Measurements from ENCODE around the gene SFT2D2.

SFT2D2 gene

GRCh38 chr1:168243198-168243597 is 17.4 kb downstream of the SFT2D2 start:
- Histone ChIP-seq H3K4me1 (ENCODE audit: control insufficient read depth, insufficient read depth, low read length) (no peaks in the 10 kb centered on the region), H3K4me3 (ENCODE audit: low read length) (no peak overlapping the region), H3K9me3 (ENCODE audit: control insufficient read depth, insufficient read depth, low read length) (no peaks in the 10 kb centered on the region), H3K36me3 (ENCODE audit: control insufficient read depth, insufficient read depth, low read length) (peaks cover 10% of the 10 kb centered on the region; the same call in 1 of the 2 replicates), H3K27me3 (ENCODE audit: control insufficient read depth, insufficient read depth, low read length) (no peaks in the 10 kb centered on the region), H3K27ac (ENCODE audit: low read length) (no peak overlapping the region)
- no peak for DNase-seq (ENCODE audit: low read depth, low spot score)
- no CpG with 5 or more reads among the region's 2 CpGs for WGBS (ENCODE audit: insufficient coverage, insufficient read length)

DNA sequence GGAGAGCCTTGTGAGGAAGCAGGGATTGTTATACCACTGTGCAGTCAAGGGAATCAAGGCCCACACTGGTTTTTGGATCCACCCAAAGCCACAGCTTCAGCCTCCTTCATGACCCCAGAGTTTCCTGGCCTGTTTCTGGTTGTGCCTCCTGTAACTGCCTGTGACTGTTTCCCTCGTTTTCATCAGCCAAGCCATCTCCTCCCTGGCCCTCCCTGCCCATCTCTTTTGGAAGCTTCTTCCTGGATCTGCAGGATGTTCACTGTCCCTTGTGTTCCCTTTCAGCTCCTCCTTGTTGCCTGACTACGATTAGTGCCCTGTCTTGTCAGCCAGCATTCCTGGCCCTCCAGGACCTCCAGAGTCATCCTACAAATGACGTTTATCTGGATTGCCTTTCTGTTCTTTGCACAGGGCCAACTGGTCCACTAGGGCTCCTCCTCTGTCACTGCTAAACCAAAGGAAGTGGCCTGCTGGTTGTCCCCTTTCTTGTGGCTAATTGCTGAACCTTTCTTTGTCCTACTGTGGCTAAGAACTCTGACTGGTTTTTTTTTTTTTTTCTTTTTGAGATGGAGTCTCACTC is 17.9 kb downstream of the SFT2D2 start:
- Histone ChIP-seq H3K4me1 (ENCODE audit: control insufficient read depth, insufficient read depth, low read length) (no peaks in the 10 kb centered on the region), H3K4me3 (ENCODE audit: low read length) (no peak overlapping the region), H3K27ac (ENCODE audit: low read length) (no peak overlapping the region), H3K27me3 (ENCODE audit: control insufficient read depth, insufficient read depth, low read length) (no peaks in the 10 kb centered on the region), H3K36me3 (ENCODE audit: control insufficient read depth, insufficient read depth, low read length) (peaks cover 10% of the 10 kb centered on the region; the same call in 1 of the 2 replicates), H3K9me3 (ENCODE audit: control insufficient read depth, insufficient read depth, low read length) (no peaks in the 10 kb centered on the region)
- WGBS (ENCODE audit: insufficient coverage, insufficient read length) = no CpG with 5 or more reads among the region's 3 CpGs
- no peak for DNase-seq (ENCODE audit: low read depth, low spot score)

GRCh38 chr1:168245042-168245441 is 19.2 kb downstream of the SFT2D2 start:
- H3K4me1 ChIP-seq (ENCODE audit: control insufficient read depth, insufficient read depth, low read length) = no peaks in the 10 kb centered on the region
- H3K27ac ChIP-seq (ENCODE audit: low read length) = no peak overlapping the region
- no peaks in the 10 kb centered on the region for H3K9me3 ChIP-seq (ENCODE audit: control insufficient read depth, insufficient read depth, low read length)
- peaks cover 10% of the 10 kb centered on the region; the same call in 1 of the 2 replicates for H3K36me3 ChIP-seq (ENCODE audit: control insufficient read depth, insufficient read depth, low read length)
- DNase-seq (ENCODE audit: low read depth, low spot score) = no peak
- H3K27me3 ChIP-seq (ENCODE audit: control insufficient read depth, insufficient read depth, low read length) = no peaks in the 10 kb centered on the region
- no CpG with 5 or more reads among the region's 3 CpGs for WGBS (ENCODE audit: insufficient coverage, insufficient read length)
- no peak overlapping the region for H3K4me3 ChIP-seq (ENCODE audit: low read length)

DNA sequence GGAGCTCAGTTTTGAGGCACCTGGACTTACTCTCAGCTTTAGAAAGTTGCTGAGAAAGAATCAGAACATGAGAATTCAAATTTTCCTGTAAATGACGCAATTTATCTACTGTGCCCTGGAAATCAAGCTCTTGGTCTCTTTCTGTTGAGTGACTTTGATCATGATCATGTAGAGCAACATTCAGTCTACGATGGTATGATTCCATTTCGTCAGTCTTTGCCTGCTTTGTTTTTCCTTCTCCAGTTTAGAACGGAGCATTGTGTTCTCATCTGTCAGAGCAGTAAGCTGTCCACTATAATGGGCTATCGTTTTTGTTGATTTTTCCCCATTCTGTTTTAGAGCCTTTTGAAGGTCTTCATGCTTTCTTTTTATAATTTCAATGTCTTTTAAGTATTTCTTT is 20.7 kb downstream of the SFT2D2 start:
- no peak for DNase-seq (ENCODE audit: low read depth, low spot score)
- WGBS (ENCODE audit: insufficient coverage, insufficient read length) = no CpG with 5 or more reads among the region's 5 CpGs
- Histone ChIP-seq H3K36me3 (ENCODE audit: control insufficient read depth, insufficient read depth, low read length) (peaks cover 10% of the 10 kb centered on the region; the same call in 1 of the 2 replicates), H3K4me3 (ENCODE audit: low read length) (no peak overlapping the region), H3K27me3 (ENCODE audit: control insufficient read depth, insufficient read depth, low read length) (no peaks in the 10 kb centered on the region), H3K9me3 (ENCODE audit: control insufficient read depth, insufficient read depth, low read length) (no peaks in the 10 kb centered on the region), H3K4me1 (ENCODE audit: control insufficient read depth, insufficient read depth, low read length) (no peaks in the 10 kb centered on the region), H3K27ac (ENCODE audit: low read length) (no peak overlapping the region)

DNA sequence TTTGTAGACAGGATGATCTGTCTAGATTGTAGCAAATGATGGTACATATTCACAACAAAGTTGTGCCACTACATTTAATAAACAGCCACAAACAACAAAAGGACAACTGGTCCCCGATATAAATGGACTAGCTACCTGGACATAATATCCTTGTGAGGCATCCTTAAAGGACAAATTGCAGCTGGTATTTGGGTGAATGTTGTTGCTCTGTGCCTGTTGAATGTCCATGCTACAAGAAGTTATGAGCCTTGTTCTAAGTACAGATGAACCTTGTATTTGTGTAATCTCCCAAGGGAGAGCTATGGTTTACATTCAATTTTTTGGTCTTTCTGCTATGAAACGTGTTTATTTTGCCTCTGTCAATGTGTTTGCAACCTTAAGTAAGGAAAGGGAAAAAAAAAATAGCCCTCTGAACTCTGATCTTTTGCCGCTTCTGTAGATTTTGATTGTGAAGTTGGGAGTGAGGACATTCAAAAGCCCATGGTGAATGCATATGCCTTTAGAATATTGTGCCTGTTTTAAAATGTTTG is 26.5 kb downstream of the SFT2D2 start:
- Histone ChIP-seq H3K27ac (ENCODE audit: low read length) (no peak overlapping the region), H3K4me1 (ENCODE audit: control insufficient read depth, insufficient read depth, low read length) (no peaks in the 10 kb centered on the region), H3K9me3 (ENCODE audit: control insufficient read depth, insufficient read depth, low read length) (no peaks in the 10 kb centered on the region; the same call in 1 of the 2 replicates), H3K4me3 (ENCODE audit: low read length) (no peak overlapping the region), H3K36me3 (ENCODE audit: control insufficient read depth, insufficient read depth, low read length) (no peaks in the 10 kb centered on the region), H3K27me3 (ENCODE audit: control insufficient read depth, insufficient read depth, low read length) (no peaks in the 10 kb centered on the region)
- WGBS (ENCODE audit: insufficient coverage, insufficient read length) = no CpG with 5 or more reads among the region's 3 CpGs
- DNase-seq (ENCODE audit: low read depth, low spot score) = no peak

GRCh38 chr1:168256164-168256563 is 30.4 kb downstream of the SFT2D2 start:
- DNase-seq (ENCODE audit: low read depth, low spot score) = no peak
- no CpG with 5 or more reads among the region's 2 CpGs for WGBS (ENCODE audit: insufficient coverage, insufficient read length)
- Histone ChIP-seq H3K36me3 (ENCODE audit: control insufficient read depth, insufficient read depth, low read length) (no peaks in the 10 kb centered on the region), H3K27ac (ENCODE audit: low read length) (no peak overlapping the region), H3K9me3 (ENCODE audit: control insufficient read depth, insufficient read depth, low read length) (no peaks in the 10 kb centered on the region; the same call in 1 of the 2 replicates), H3K4me3 (ENCODE audit: low read length) (no peak overlapping the region), H3K27me3 (ENCODE audit: control insufficient read depth, insufficient read depth, low read length) (no peaks in the 10 kb centered on the region), H3K4me1 (ENCODE audit: control insufficient read depth, insufficient read depth, low read length) (no peaks in the 10 kb centered on the region)

DNA sequence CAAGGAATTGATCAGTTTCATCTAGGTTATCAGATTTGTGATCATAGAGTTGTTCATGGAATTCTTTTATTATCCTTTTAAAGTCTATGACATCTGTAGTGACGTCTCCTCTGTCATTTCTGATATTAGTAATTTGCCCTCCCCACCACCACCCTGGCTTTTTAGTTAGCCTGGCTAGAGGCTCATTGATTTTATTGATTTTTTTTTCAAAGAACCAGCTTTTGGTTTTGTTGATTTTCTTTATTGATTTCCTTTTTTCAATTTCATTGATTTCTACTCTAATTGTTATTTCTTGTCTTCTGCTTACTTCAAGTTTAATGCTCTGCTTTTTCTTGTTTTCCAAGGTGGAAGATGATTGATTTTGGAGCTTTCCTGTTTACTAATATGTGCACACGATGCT is 31.6 kb downstream of the SFT2D2 start:
- DNase-seq (ENCODE audit: low read depth, low spot score) = no peak
- WGBS (ENCODE audit: insufficient coverage, insufficient read length) = no CpG with 5 or more reads among the region's 2 CpGs
- H3K27me3 ChIP-seq (ENCODE audit: control insufficient read depth, insufficient read depth, low read length) = no peaks in the 10 kb centered on the region
- no peak overlapping the region for H3K27ac ChIP-seq (ENCODE audit: low read length)
- H3K36me3 ChIP-seq (ENCODE audit: control insufficient read depth, insufficient read depth, low read length) = no peaks in the 10 kb centered on the region
- no peaks in the 10 kb centered on the region; the same call in 1 of the 2 replicates for H3K9me3 ChIP-seq (ENCODE audit: control insufficient read depth, insufficient read depth, low read length)
- no peaks in the 10 kb centered on the region for H3K4me1 ChIP-seq (ENCODE audit: control insufficient read depth, insufficient read depth, low read length)
- H3K4me3 ChIP-seq (ENCODE audit: low read length) = no peak overlapping the region

- H3K4me1 ChIP-seq (ENCODE audit: control insufficient read depth, insufficient read depth, low read length) = no peaks in the 10 kb centered on the region
- no peaks in the 10 kb centered on the region; the same call in 1 of the 2 replicates for H3K9me3 ChIP-seq (ENCODE audit: control insufficient read depth, insufficient read depth, low read length)
- no CpG with 5 or more reads among the region's 1 CpG for WGBS (ENCODE audit: insufficient coverage, insufficient read length)
- no peaks in the 10 kb centered on the region for H3K36me3 ChIP-seq (ENCODE audit: control insufficient read depth, insufficient read depth, low read length)
- H3K4me3 ChIP-seq (ENCODE audit: low read length) = no peak overlapping the region
- no peak overlapping the region for H3K27ac ChIP-seq (ENCODE audit: low read length)
- DNase-seq (ENCODE audit: low read depth, low spot score) = no peak
- no peaks in the 10 kb centered on the region for H3K27me3 ChIP-seq (ENCODE audit: control insufficient read depth, insufficient read depth, low read length)
These were observed 33.8 kb downstream of the SFT2D2 start for GRCh38 chr1:168259567-168259966.

- no peak overlapping the region for H3K27ac ChIP-seq (ENCODE audit: low read length)
- no peaks in the 10 kb centered on the region; the same call in 1 of the 2 replicates for H3K9me3 ChIP-seq (ENCODE audit: control insufficient read depth, insufficient read depth, low read length)
- WGBS (ENCODE audit: insufficient coverage, insufficient read length) = no CpG with 5 or more reads among the region's 3 CpGs
- no peak overlapping the region for H3K4me3 ChIP-seq (ENCODE audit: low read length)
- H3K4me1 ChIP-seq (ENCODE audit: control insufficient read depth, insufficient read depth, low read length) = no peaks in the 10 kb centered on the region
- H3K36me3 ChIP-seq (ENCODE audit: control insufficient read depth, insufficient read depth, low read length) = no peaks in the 10 kb centered on the region
- no peak for DNase-seq (ENCODE audit: low read depth, low spot score)
- no peaks in the 10 kb centered on the region for H3K27me3 ChIP-seq (ENCODE audit: control insufficient read depth, insufficient read depth, low read length)
These were observed 34.6 kb downstream of the SFT2D2 start for GRCh38 chr1:168260393-168260792.

DNA sequence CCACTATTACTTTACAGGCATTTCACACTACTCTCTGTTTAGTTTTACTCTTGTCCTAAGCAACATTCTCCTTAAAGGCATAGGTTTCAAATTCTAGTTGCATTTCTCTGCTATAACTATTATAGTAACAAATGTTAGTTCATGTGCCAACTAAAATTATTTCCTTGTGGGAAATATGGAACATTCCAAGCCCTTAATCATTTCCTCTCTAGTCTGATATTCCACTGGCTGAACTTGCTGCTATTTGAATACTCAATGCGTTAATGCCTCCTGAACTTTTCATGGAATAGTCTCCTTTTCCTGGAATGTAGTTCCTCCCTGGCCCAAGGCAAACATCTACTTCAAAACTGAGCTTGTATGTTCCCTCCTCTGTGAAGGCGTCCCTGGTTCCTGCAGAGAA is 35.6 kb downstream of the SFT2D2 start:
- H3K4me3 ChIP-seq (ENCODE audit: low read length) = no peak overlapping the region
- WGBS (ENCODE audit: insufficient coverage, insufficient read length) = no CpG with 5 or more reads among the region's 2 CpGs
- no peaks in the 10 kb centered on the region for H3K9me3 ChIP-seq (ENCODE audit: control insufficient read depth, insufficient read depth, low read length)
- H3K27me3 ChIP-seq (ENCODE audit: control insufficient read depth, insufficient read depth, low read length) = no peaks in the 10 kb centered on the region
- H3K27ac ChIP-seq (ENCODE audit: low read length) = no peak overlapping the region
- no peaks in the 10 kb centered on the region for H3K4me1 ChIP-seq (ENCODE audit: control insufficient read depth, insufficient read depth, low read length)
- DNase-seq (ENCODE audit: low read depth, low spot score) = no peak
- no peaks in the 10 kb centered on the region for H3K36me3 ChIP-seq (ENCODE audit: control insufficient read depth, insufficient read depth, low read length)

DNA sequence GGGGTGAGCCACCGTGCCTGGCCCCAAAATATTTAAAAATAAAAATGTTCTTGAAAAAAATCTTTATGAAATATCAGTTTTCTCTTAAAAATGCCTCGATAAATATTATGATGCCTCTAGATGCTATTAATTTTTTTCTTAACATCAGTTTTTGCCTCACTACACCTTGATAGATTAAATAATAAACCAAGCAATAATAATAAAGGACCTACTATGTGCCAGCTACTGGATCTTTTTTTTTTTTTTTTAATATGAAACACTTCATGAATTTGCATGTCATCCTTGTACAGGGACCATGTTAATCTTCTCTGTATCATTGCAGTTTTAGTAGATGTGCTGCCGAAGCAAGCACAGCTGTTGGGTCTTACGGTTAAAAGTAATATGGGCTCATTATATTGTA is 37.3 kb downstream of the SFT2D2 start:
- no peak for DNase-seq (ENCODE audit: low read depth, low spot score)
- Histone ChIP-seq H3K27ac (ENCODE audit: low read length) (no peak overlapping the region), H3K9me3 (ENCODE audit: control insufficient read depth, insufficient read depth, low read length) (no peaks in the 10 kb centered on the region), H3K36me3 (ENCODE audit: control insufficient read depth, insufficient read depth, low read length) (no peaks in the 10 kb centered on the region), H3K4me1 (ENCODE audit: control insufficient read depth, insufficient read depth, low read length) (no peaks in the 10 kb centered on the region), H3K4me3 (ENCODE audit: low read length) (no peak overlapping the region), H3K27me3 (ENCODE audit: control insufficient read depth, insufficient read depth, low read length) (no peaks in the 10 kb centered on the region)
- no CpG with 5 or more reads among the region's 4 CpGs for WGBS (ENCODE audit: insufficient coverage, insufficient read length)
